Measurements from ENCODE around the gene LBX2. TPM values are rescaled to one million over a fixed set of nuclear protein-coding genes. Genes with fewer than 3 reads are reported as not detected.
A peak's percentile ranks its signal among the peaks of the same experiment; 100 is the strongest.

Gene LBX2
- total and polyA plus RNA-seq, 9 of the 15 experiments (the other 6 are each of a cell fraction or from before 2014, with no cell fraction given), result 0.39 to 6.2 (median 1.8) TPM; not detected in 1

DNA sequence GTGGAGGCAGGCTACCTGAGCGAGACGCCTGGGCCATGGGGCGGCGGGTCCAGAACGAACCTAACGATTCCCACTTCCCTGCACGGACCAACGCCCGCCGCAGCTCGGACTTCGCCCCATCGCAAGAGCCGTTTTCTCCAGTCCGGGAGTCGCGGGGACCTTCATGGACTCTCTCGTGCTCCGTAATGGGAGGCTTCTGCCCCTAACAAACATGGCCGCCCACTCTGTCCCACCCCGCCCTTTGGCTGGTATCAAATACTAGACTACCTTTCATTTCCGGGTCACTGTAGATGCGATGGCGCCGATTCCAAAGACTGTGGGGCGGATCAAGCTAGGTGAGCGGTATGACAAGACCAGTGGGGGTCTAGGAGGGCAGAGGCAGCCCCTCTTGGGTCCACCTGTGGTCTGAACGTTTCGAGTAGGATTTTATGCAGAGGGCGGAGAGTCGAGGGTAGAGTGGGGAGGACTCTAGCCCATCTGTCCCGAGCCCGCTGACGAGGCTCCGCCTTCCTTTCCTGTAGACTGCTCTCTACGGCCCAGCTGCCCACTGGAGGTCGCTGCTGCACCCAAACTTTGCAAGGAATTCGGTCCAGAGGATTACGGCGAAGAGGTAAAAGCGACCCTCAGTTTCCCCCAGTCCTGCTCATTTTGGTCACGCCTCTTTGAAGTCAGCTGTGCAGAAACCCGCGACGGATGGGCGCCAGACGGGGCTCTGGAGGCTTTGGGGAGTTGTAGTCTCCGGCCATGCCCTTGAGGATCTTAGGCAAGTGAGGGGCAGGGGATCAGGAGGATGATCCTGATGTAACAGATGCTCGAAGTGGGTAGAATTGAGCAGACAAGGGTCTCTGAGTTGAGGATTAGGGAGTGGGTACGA, 16.4 kb downstream of the LBX2 start, which contains the start of the genes CCDC142 and TTC31 (continued):
- TF ChIP-seq NRF1 (conservative IDR thresholded peaks at IDR 0.05 in 1 of 2, IDR thresholded peaks at IDR 0.05 in 1 of 2) (0 out of 4 replicates have a peak, but pooled peaks of 1 of the 2 experiments have one; percentile 6), SIN3B (IDR thresholded peaks at IDR 0.05; ENCODE audit: low read depth) (peak; percentile 97), ZNF263 (CRISPR knock-in tag; IDR thresholded peaks at IDR 0.05; ENCODE audit: borderline replicate concordance) (peak; percentile 86), BRD9 (IDR thresholded peaks at IDR 0.05; ENCODE audit: low read depth, partially characterized antibody) (peak; percentile 88), ZNF699 (CRISPR knock-in tag; IDR thresholded peaks at IDR 0.05; ENCODE audit: insufficient replicate concordance) (no peak), GABPA (tag; conservative IDR thresholded peaks at IDR 0.05; ENCODE audit: low read depth) (peak; percentile 98), SLC30A9 (CRISPR knock-in tag; IDR thresholded peaks at IDR 0.05) (no peak), HDAC2 (IDR thresholded peaks at IDR 0.05) (peak; percentile 80), NFYB (IDR thresholded peaks at IDR 0.05; ENCODE audit: extremely low read depth, insufficient read length) (no peak), ARNT (IDR thresholded peaks at IDR 0.05) (peak; percentile 73 to 81), TRIM28 (IDR thresholded peaks at IDR 0.05) (0 out of 2 replicates have a peak, but pooled peaks have one; percentile 40), KLF16 (IDR thresholded peaks at IDR 0.05) (peak; percentile 64; the same call in 1 of the 2 replicates), DPF2 (IDR thresholded peaks at IDR 0.05) (peak; percentile 27; the same call in 1 of the 2 replicates), POU5F1 (IDR thresholded peaks at IDR 0.05; ENCODE audit: borderline replicate concordance, low read depth, low read length, partially characterized antibody) (peak; percentile 86)
- TF ChIP-seq, protein P1, sequence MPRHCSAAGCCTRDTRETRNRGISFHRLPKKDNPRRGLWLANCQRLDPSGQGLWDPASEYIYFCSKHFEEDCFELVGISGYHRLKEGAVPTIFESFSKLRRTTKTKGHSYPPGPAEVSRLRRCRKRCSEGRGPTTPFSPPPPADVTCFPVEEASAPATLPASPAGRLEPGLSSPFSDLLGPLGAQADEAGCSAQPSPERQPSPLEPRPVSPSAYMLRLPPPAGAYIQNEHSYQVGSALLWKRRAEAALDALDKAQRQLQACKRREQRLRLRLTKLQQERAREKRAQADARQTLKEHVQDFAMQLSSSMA (CRISPR knock-in tag; IDR thresholded peaks at IDR 0.05), result peak; percentile 13; the same call in 1 of the 2 replicates
- TF ChIP-seq, protein P2, sequence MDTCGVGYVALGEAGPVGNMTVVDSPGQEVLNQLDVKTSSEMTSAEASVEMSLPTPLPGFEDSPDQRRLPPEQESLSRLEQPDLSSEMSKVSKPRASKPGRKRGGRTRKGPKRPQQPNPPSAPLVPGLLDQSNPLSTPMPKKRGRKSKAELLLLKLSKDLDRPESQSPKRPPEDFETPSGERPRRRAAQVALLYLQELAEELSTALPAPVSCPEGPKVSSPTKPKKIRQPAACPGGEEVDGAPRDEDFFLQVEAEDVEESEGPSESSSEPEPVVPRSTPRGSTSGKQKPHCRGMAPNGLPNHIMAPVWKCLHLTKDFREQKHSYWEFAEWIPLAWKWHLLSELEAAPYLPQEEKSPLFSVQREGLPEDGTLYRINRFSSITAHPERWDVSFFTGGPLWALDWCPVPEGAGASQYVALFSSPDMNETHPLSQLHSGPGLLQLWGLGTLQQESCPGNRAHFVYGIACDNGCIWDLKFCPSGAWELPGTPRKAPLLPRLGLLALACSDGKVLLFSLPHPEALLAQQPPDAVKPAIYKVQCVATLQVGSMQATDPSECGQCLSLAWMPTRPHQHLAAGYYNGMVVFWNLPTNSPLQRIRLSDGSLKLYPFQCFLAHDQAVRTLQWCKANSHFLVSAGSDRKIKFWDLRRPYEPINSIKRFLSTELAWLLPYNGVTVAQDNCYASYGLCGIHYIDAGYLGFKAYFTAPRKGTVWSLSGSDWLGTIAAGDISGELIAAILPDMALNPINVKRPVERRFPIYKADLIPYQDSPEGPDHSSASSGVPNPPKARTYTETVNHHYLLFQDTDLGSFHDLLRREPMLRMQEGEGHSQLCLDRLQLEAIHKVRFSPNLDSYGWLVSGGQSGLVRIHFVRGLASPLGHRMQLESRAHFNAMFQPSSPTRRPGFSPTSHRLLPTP (IDR thresholded peaks at IDR 0.05; ENCODE audit: borderline replicate concordance, extremely low read depth, insufficient read length), result no peak
- TF ChIP-seq, protein P3, sequence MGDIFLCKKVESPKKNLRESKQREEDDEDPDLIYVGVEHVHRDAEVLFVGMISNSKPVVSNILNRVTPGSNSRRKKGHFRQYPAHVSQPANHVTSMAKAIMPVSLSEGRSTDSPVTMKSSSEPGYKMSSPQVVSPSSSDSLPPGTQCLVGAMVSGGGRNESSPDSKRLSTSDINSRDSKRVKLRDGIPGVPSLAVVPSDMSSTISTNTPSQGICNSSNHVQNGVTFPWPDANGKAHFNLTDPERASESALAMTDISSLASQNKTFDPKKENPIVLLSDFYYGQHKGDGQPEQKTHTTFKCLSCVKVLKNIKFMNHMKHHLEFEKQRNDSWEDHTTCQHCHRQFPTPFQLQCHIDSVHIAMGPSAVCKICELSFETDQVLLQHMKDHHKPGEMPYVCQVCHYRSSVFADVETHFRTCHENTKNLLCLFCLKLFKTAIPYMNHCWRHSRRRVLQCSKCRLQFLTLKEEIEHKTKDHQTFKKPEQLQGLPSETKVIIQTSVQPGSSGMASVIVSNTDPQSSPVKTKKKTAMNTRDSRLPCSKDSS (IDR thresholded peaks at IDR 0.05; ENCODE audit: low read depth, partially characterized antibody), result no peak
- TF ChIP-seq, protein P4, sequence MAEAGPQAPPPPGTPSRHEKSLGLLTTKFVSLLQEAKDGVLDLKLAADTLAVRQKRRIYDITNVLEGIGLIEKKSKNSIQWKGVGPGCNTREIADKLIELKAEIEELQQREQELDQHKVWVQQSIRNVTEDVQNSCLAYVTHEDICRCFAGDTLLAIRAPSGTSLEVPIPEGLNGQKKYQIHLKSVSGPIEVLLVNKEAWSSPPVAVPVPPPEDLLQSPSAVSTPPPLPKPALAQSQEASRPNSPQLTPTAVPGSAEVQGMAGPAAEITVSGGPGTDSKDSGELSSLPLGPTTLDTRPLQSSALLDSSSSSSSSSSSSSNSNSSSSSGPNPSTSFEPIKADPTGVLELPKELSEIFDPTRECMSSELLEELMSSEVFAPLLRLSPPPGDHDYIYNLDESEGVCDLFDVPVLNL (CRISPR knock-in tag; IDR thresholded peaks at IDR 0.05; ENCODE audit: low read depth), result peak; percentile 68; the same call in 1 of the 2 replicates
- TF ChIP-seq, protein P5, sequence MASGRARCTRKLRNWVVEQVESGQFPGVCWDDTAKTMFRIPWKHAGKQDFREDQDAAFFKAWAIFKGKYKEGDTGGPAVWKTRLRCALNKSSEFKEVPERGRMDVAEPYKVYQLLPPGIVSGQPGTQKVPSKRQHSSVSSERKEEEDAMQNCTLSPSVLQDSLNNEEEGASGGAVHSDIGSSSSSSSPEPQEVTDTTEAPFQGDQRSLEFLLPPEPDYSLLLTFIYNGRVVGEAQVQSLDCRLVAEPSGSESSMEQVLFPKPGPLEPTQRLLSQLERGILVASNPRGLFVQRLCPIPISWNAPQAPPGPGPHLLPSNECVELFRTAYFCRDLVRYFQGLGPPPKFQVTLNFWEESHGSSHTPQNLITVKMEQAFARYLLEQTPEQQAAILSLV (tag; IDR thresholded peaks at IDR 0.05), result no peak

All from K562 (cell line).